Measurements from ENCODE around the gene CFL2.

The CFL2 gene

GRCh38 chr14:34714320-34715126 is at the start of gene CFL2:
CFL2 (minus strand) TSS chr14:34714593; CDS start chr14:34714540, 53 bp downstream.
- peak within 1 kb of the TSS; percentile 80 for H3K27ac ChIP-seq
- no peaks in the 10 kb centered on the region for H3K79me2 ChIP-seq
- H3K9ac ChIP-seq, result peak within 1 kb of the TSS; percentile 89
- peak within 1 kb of the TSS; percentile 64 for H3K4me2 ChIP-seq (ENCODE audit: low read length)
- peak within 1 kb of the TSS; percentile 99 for H2AFZ ChIP-seq
- H3K27me3 ChIP-seq (ENCODE audit: control insufficient read depth, insufficient read depth, low read length), result no peaks in the 10 kb centered on the region
- H3K4me1 ChIP-seq, result peaks cover 12% of the 10 kb centered on the region
- H3K4me3 ChIP-seq (ENCODE audit: low read depth, low read length), result peak within 1 kb of the TSS; percentile 83
- TF ChIP-seq, protein P1, sequence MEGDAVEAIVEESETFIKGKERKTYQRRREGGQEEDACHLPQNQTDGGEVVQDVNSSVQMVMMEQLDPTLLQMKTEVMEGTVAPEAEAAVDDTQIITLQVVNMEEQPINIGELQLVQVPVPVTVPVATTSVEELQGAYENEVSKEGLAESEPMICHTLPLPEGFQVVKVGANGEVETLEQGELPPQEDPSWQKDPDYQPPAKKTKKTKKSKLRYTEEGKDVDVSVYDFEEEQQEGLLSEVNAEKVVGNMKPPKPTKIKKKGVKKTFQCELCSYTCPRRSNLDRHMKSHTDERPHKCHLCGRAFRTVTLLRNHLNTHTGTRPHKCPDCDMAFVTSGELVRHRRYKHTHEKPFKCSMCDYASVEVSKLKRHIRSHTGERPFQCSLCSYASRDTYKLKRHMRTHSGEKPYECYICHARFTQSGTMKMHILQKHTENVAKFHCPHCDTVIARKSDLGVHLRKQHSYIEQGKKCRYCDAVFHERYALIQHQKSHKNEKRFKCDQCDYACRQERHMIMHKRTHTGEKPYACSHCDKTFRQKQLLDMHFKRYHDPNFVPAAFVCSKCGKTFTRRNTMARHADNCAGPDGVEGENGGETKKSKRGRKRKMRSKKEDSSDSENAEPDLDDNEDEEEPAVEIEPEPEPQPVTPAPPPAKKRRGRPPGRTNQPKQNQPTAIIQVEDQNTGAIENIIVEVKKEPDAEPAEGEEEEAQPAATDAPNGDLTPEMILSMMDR (IDR thresholded peaks at IDR 0.05), result no peak
- H3K36me3 ChIP-seq (ENCODE audit: control insufficient read depth, insufficient read depth, low read length), result no peaks in the 10 kb centered on the region
- no peaks in the 10 kb centered on the region for H3K9me3 ChIP-seq (ENCODE audit: control insufficient read depth, low read length)

DNA sequence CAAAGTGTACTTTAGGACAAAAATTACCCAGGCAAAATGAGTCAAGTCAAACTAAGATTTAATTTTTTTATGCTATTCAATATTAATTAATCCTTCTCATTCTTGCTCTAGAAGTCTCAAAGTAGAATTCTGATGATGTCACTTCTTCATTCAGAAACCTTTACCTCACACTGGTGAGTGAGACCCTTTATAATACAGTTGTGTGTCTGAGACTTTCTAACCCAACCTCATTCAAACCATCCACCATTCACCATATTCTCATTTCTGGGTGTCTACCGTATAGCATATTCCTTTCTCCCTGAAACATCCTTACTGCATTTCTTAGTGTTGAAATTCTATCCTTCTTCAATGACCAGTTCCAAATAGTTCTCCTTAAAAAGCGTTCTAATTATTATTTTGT is 40.8 kb upstream of the CFL2 start:
- no peaks in the 10 kb centered on the region for H3K4me1 ChIP-seq
- no peaks in the 10 kb centered on the region for H3K36me3 ChIP-seq (ENCODE audit: control insufficient read depth, insufficient read depth, low read length)
- no peaks in the 10 kb centered on the region for H3K27me3 ChIP-seq (ENCODE audit: control insufficient read depth, insufficient read depth, low read length)
- H3K27ac ChIP-seq, result no peak overlapping the region
- H3K9ac ChIP-seq, result no peak overlapping the region
- no peaks in the 10 kb centered on the region for H3K9me3 ChIP-seq (ENCODE audit: control insufficient read depth, low read length)
- TF ChIP-seq, protein P1 (IDR thresholded peaks at IDR 0.05), result no peak
- H2AFZ ChIP-seq, result no peak overlapping the region
- no peaks in the 10 kb centered on the region for H3K79me2 ChIP-seq
- no peak overlapping the region for H3K4me2 ChIP-seq (ENCODE audit: low read length)
- no peak overlapping the region for H3K4me3 ChIP-seq (ENCODE audit: low read depth, low read length)

DNA sequence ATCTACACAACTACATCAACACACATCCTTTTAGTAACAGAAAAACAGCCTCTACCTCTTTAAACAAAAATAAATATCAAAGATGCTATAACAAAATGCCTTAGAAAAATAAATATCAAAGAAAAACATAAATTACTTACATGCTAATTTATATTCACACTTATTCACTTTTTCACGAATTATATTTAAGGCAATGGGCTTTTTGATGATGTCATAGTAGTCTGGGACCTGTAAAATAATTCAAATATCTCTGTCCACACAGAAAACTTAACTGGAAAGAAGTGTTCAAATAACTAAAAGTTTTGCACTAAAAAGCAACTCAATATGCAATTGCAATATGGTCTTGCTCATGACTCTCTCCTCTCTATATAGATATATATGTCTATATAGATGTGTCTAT is 40.3 kb upstream of the CFL2 start:
- Histone ChIP-seq H3K27me3 (ENCODE audit: control insufficient read depth, insufficient read depth, low read length) (no peaks in the 10 kb centered on the region), H3K79me2 (no peaks in the 10 kb centered on the region), H3K4me2 (ENCODE audit: low read length) (no peak overlapping the region), H3K9me3 (ENCODE audit: control insufficient read depth, low read length) (no peaks in the 10 kb centered on the region), H2AFZ (no peak overlapping the region), H3K4me1 (no peaks in the 10 kb centered on the region), H3K4me3 (ENCODE audit: low read depth, low read length) (no peak overlapping the region), H3K27ac (no peak overlapping the region), H3K9ac (no peak overlapping the region), H3K36me3 (ENCODE audit: control insufficient read depth, insufficient read depth, low read length) (no peaks in the 10 kb centered on the region)
- TF ChIP-seq, protein P1 (IDR thresholded peaks at IDR 0.05), result no peak

DNA sequence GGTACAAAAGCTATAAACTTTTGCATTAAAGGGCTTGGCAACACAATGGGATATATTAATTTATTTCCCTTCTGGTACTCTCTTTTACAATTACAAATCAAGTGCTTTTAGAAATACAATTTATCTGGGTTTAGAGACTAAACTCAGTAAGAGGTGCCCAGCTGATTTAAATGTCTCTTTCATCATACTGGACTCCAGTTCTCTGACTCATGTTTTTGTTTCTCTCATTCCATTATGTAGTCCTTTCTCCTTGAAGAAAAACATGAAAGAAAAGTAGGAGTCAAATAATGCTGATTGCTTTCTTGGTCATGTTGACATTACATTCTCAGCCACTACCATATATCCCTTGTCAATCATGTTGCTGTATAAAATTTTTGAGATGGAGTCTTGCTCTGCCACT is 36.3 kb upstream of the CFL2 start:
- Histone ChIP-seq H3K9me3 (ENCODE audit: control insufficient read depth, low read length) (no peaks in the 10 kb centered on the region), H3K4me1 (no peaks in the 10 kb centered on the region), H3K27me3 (ENCODE audit: control insufficient read depth, insufficient read depth, low read length) (no peaks in the 10 kb centered on the region), H3K27ac (no peak overlapping the region), H2AFZ (no peak overlapping the region), H3K4me3 (ENCODE audit: low read depth, low read length) (no peak overlapping the region), H3K4me2 (ENCODE audit: low read length) (no peak overlapping the region), H3K9ac (no peak overlapping the region), H3K79me2 (no peaks in the 10 kb centered on the region), H3K36me3 (ENCODE audit: control insufficient read depth, insufficient read depth, low read length) (no peaks in the 10 kb centered on the region)
- TF ChIP-seq, protein P1 (IDR thresholded peaks at IDR 0.05), result no peak

DNA sequence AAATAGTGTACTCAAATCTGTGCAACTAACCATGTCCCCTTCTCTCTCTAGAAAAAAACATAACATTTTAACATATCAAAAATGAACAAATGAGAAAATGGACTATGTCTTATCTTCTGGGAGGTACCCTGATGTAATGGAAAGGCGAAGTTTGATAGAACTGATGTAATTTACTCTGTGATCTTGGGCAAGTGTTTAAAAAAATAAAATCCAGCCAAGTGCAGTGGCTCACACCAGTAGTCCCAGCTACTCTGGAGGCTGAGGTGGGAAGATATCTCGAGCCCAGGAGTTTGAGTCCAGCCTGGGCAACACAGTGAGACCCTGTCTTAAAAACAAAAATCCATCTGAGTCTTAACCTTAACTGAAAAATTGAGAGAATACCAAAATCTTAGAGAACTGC is 35.8 kb upstream of the CFL2 start:
- Histone ChIP-seq H3K79me2 (no peaks in the 10 kb centered on the region), H3K27me3 (ENCODE audit: control insufficient read depth, insufficient read depth, low read length) (no peaks in the 10 kb centered on the region), H3K4me1 (no peaks in the 10 kb centered on the region), H2AFZ (no peak overlapping the region), H3K4me3 (ENCODE audit: low read depth, low read length) (no peak overlapping the region), H3K36me3 (ENCODE audit: control insufficient read depth, insufficient read depth, low read length) (no peaks in the 10 kb centered on the region), H3K4me2 (ENCODE audit: low read length) (no peak overlapping the region), H3K9ac (no peak overlapping the region), H3K9me3 (ENCODE audit: control insufficient read depth, low read length) (no peaks in the 10 kb centered on the region), H3K27ac (no peak overlapping the region)
- TF ChIP-seq, protein P1 (IDR thresholded peaks at IDR 0.05), result no peak
